Measurements from ENCODE around the gene SKAP1. TPM values are rescaled to one million over a fixed set of nuclear protein-coding genes. Genes with fewer than 3 reads are reported as not detected.

The SKAP1 gene
- total RNA-seq, 6 donors from 2014 or later = 1.9 to 5.3 (median 3.9) TPM

DNA sequence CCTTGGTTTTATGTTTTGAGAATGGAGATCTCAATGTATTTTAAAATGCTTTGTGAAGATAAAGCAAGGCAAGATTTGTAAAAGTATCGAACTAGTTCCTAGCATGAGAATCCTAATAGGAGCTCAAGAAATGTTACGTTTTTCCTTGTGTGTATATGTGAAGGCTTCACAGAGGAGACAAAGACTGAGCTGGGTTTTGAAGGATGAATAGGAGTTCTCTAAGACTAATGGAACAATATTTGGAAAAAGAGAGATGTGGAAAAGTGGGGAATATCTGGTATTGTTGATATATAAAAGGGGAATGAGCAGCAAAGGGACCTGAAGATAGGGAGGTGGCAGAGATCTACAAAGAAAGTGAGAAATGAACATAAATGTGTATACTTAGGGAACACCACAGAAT is 195.1 kb downstream of the SKAP1 start:
- H3K36me3 ChIP-seq = no peaks in the 10 kb centered on the region
- no peak overlapping the region for H3K27ac ChIP-seq
- DNase-seq (no peak), ATAC-seq (ENCODE audit: low FRiP score in 2 of 2) (no peak)
- no peak overlapping the region for H3K4me3 ChIP-seq
- no peaks in the 10 kb centered on the region for H3K27me3 ChIP-seq
- no peak for TF ChIP-seq POLR2A (IDR thresholded peaks at IDR 0.05)
- TF ChIP-seq EP300 (IDR thresholded peaks at IDR 0.05) = no peak
- TF ChIP-seq, protein P1, sequence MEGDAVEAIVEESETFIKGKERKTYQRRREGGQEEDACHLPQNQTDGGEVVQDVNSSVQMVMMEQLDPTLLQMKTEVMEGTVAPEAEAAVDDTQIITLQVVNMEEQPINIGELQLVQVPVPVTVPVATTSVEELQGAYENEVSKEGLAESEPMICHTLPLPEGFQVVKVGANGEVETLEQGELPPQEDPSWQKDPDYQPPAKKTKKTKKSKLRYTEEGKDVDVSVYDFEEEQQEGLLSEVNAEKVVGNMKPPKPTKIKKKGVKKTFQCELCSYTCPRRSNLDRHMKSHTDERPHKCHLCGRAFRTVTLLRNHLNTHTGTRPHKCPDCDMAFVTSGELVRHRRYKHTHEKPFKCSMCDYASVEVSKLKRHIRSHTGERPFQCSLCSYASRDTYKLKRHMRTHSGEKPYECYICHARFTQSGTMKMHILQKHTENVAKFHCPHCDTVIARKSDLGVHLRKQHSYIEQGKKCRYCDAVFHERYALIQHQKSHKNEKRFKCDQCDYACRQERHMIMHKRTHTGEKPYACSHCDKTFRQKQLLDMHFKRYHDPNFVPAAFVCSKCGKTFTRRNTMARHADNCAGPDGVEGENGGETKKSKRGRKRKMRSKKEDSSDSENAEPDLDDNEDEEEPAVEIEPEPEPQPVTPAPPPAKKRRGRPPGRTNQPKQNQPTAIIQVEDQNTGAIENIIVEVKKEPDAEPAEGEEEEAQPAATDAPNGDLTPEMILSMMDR (IDR thresholded peaks at IDR 0.05) = no peak
- no peaks in the 10 kb centered on the region for H3K9me3 ChIP-seq
- H3K4me1 ChIP-seq = no peaks in the 10 kb centered on the region
- 90 to 93% methylated on average over 2 of the region's 2 CpGs for WGBS, 2 donors

DNA sequence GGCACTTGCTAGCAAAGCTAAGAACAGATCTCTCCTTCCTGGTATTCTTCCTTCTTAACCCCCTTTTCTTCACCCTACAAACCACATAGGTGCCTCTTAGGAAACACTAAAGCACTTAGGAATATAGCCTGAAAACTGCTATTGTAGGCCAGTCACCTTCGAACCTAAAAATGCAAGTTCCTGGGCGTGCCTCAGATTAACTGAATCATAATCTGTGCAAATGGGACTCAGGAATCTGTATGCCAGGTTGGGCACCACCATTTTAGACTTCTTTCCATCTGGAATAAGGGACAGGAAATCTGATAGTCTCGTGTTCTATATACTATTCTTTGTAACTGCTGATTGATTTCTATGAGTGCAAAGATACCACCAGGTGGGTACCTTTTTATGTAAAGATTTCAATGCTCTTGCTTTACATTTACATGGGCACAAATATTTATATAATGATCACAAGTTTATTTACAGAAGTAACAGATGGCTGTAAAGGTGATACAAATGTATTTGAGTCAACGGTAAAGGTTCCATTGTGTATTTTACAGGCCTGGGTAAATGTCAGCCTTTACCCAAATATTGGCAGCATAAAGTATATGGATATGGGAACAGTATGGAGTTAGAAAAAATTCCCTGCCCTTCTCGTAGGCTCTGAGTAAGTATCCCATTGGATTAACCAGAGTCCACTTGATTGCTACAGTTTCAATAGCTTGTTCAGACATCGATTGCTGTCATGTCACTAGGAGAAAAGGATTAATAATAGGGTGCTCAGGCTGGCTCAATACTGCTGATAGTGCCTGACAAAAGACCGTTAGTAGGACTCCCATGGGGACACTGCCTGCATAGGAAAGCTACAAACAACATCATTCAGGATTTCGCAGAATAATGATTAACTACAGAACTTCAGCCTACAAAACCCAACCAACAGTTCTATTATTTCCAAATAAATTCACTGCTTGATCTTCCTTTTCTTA is 197.7 kb downstream of the SKAP1 start:
- ATAC-seq (ENCODE audit: low FRiP score in 2 of 2) (no peak), DNase-seq (no peak)
- Histone ChIP-seq H3K27me3 (no peaks in the 10 kb centered on the region), H3K9me3 (no peaks in the 10 kb centered on the region), H3K4me1 (no peaks in the 10 kb centered on the region), H3K4me3 (no peak overlapping the region), H3K27ac (no peak overlapping the region), H3K36me3 (no peaks in the 10 kb centered on the region)
- no peak for TF ChIP-seq EP300 (IDR thresholded peaks at IDR 0.05)
- TF ChIP-seq POLR2A (IDR thresholded peaks at IDR 0.05) = no peak
- TF ChIP-seq POLR2AphosphoS5 (IDR thresholded peaks at IDR 0.05) = no peak
- TF ChIP-seq, protein P1 (IDR thresholded peaks at IDR 0.05) = no peak
- 80 to 82% methylated on average over 8 of the region's 8 CpGs for WGBS, 2 donors

DNA sequence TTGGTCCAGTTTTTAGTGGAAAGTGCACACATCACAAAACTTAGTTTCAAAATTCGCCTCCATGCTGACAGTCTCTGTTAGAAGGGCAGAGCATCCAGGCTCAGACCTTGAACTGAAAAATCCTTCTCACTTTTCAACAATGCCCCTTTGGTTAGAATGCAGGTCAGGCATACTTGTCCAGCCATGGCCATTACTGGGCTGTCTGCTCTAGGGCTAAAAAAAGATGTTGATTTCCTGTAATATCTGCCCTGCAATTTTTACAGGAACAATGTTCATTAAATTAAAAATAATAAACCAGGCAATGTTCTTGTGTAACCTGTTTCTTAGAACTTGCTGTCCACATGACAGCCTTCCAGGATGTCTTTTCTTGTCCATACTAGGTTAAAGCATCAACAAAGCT is 200.1 kb downstream of the SKAP1 start:
- 84 to 85% methylated on average over 1 of the region's 1 CpG for WGBS, 2 donors
- TF ChIP-seq POLR2AphosphoS5 (IDR thresholded peaks at IDR 0.05) (no peak), POLR2A (IDR thresholded peaks at IDR 0.05) (no peak), EP300 (IDR thresholded peaks at IDR 0.05) (no peak)
- TF ChIP-seq, protein P1 (IDR thresholded peaks at IDR 0.05) = no peak

DNA sequence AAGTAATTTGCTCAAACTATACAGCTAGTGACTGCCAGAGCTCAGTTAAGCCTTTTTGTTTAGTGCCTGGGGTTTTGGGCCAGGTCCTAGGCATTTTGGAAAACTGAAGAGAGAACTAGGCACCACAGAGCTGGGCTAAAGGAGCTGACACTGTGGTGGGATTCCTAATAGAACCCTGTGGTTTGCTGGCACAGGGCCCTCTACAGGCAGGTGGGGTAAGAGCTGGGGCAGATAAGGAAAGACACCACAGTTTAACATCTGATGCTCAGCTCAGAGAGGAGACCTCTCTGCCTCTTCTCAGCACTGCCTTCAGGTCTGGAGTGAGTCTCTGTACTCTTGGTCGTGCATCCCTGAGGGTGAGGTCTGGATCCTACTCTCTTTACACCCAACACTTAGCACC is 201.3 kb downstream of the SKAP1 start:
- TF ChIP-seq, protein P1 (IDR thresholded peaks at IDR 0.05) = no peak
- TF ChIP-seq POLR2A (IDR thresholded peaks at IDR 0.05) = no peak
- TF ChIP-seq EP300 (IDR thresholded peaks at IDR 0.05) = no peak
- TF ChIP-seq POLR2AphosphoS5 (IDR thresholded peaks at IDR 0.05) = no peak
- DNase-seq (no peak), ATAC-seq (ENCODE audit: low FRiP score in 2 of 2) (no peak)
- Histone ChIP-seq H3K9me3 (no peaks in the 10 kb centered on the region), H3K4me3 (no peak overlapping the region), H3K36me3 (no peaks in the 10 kb centered on the region), H3K4me1 (no peaks in the 10 kb centered on the region), H3K27ac (no peak overlapping the region), H3K27me3 (no peaks in the 10 kb centered on the region)
- 91 to 100% methylated on average over 1 of the region's 1 CpG for WGBS, 2 donors

More for the DNA sequence above, 200.1 kb downstream of the SKAP1 start:
- Histone ChIP-seq H3K27ac (no peak overlapping the region), H3K27me3 (no peaks in the 10 kb centered on the region), H3K4me1 (no peaks in the 10 kb centered on the region), H3K4me3 (no peak overlapping the region), H3K36me3 (no peaks in the 10 kb centered on the region), H3K9me3 (no peaks in the 10 kb centered on the region)
- ATAC-seq (ENCODE audit: low FRiP score in 2 of 2) (no peak), DNase-seq (no peak)

All from upper lobe of left lung (tissue), 6 donors.